ENCODE results near the gene SMG6.

- no peak for TF ChIP-seq CTCF (IDR thresholded peaks at IDR 0.05)
- no peak for TF ChIP-seq EZH2 (IDR thresholded peaks at IDR 0.05; ENCODE audit: borderline replicate concordance, insufficient read depth, low read depth, low read length, poor library complexity, severe bottlenecking)
These were observed 36.7 kb downstream of the SMG6 start for GRCh38 chr17:2266865-2267228.

All from B cell (primary cell).